Body of pancreas (tissue), 4 donors: Measurements from ENCODE around the gene RAB30.

ENCODE experiments used
- CTCF ChIP-seq, 7 experiments: fragments of 450-650 bp in 4 of 7; fragments of 200-600 bp in 3 of 7; sonication (generic) in 3 of 7; IDR thresholded peaks; one replicate each; pipeline ENCODE4 v1.5.1; 2016 to 2019; ENCODE audit warnings: antibody characterized with exemption in 7 of 7
- POLR2A ChIP-seq, 3 donors: fragments of 450-650 bp; IDR thresholded peaks; one replicate each; pipeline ENCODE4 v1.6.1; 2016; ENCODE audit warnings: antibody characterized with exemption in 3 of 3, mild to moderate bottlenecking in 2 of 3

GRCh38 chr11:83056204-83056603, 15.5 kb downstream of the RAB30 start:
- TF ChIP-seq CTCF (IDR thresholded peaks at IDR 0.05) = no peak
- TF ChIP-seq POLR2A (IDR thresholded peaks at IDR 0.05) = no peak
